GM18505 (cell line): ENCODE results near the gene CRYBG1.
"Not testable (repeated sequence)": the region's sequence is repeated elsewhere in the genome, so short reads cannot be mapped to it uniquely, and the experiment has no call there.

Experiments
- ATAC-seq: cut with Tn5 transposase; IDR thresholded peaks from one replicate; pipeline ENCODE4 v1.9.1; 2021; ENCODE audit not compliant: unreplicated experiment
- POLR2A ChIP-seq: IDR thresholded peaks from 4 replicates; pipeline ENCODE4 v1.6.1; 2011; ENCODE audit warnings: borderline replicate concordance; ENCODE audit not compliant: insufficient read depth, insufficient read length; ENCODE audit errors: extremely low read depth

Gene CRYBG1

GRCh38 chr6:106564476-106564875 lies 204.0 kb downstream of the CRYBG1 start:
- ATAC-seq: no peak
- no peak for TF ChIP-seq POLR2A

- no peak for TF ChIP-seq POLR2A
- ATAC-seq: no peak
Measured at GRCh38 chr6:106568530-106568929, 208.0 kb downstream of the CRYBG1 start.

GRCh38 chr6:106569428-106569827 lies 208.9 kb downstream of the CRYBG1 start:
- no peak for ATAC-seq
- TF ChIP-seq POLR2A: no peak

GRCh38 chr6:106572436-106572835 lies 211.9 kb downstream of the CRYBG1 start:
- no peak for TF ChIP-seq POLR2A
- no peak for ATAC-seq

- no peak for TF ChIP-seq POLR2A
- no peak for ATAC-seq
Measured at GRCh38 chr6:106572875-106573585, 212.5 kb downstream of the CRYBG1 start.

- no peak for TF ChIP-seq POLR2A
Measured at GRCh38 chr6:106574741-106575458, 214.4 kb downstream of the CRYBG1 start.

GRCh38 chr6:106579281-106579680 lies 218.8 kb downstream of the CRYBG1 start:
- no peak for ATAC-seq
- TF ChIP-seq POLR2A: no peak

More at GRCh38 chr6:106574741-106575458, 214.4 kb downstream of the CRYBG1 start:
- ATAC-seq: no peak

GRCh38 chr6:106581468-106581867 lies 221.0 kb downstream of the CRYBG1 start:
- TF ChIP-seq POLR2A: no peak
- no peak for ATAC-seq

GRCh38 chr6:106586815-106587415 lies 226.4 kb downstream of the CRYBG1 start:
- TF ChIP-seq POLR2A: no peak
- no peak for ATAC-seq

- ATAC-seq: not testable (repeated sequence)
Measured at GRCh38 chr6:106588937-106589336, 228.4 kb downstream of the CRYBG1 start.

- no peak for TF ChIP-seq POLR2A
- ATAC-seq: no peak
Measured at GRCh38 chr6:106591111-106591825, 230.8 kb downstream of the CRYBG1 start.

- ATAC-seq: no peak
- no peak for TF ChIP-seq POLR2A
Measured at GRCh38 chr6:106599440-106599839, 238.9 kb downstream of the CRYBG1 start.

GRCh38 chr6:106600329-106600728 lies 239.8 kb downstream of the CRYBG1 start:
- no peak for TF ChIP-seq POLR2A
- ATAC-seq: no peak
